H1 (cell line): Measurements from ENCODE around the gene SNHG17.

ENCODE experiments used
- CBX8 ChIP-seq: fragments of 300-800, 300-1000 bp; sonication (generic); IDR thresholded peaks from 2 replicates; pipeline ENCODE4 v1.7.1; 2016; ENCODE audit warnings: low read depth, low read length, borderline replicate concordance
- EP300 ChIP-seq, 2 experiments: IDR thresholded peaks; 1 replicate in 1 of 2; 2 replicates in 1 of 2; pipeline ENCODE4 v1.6.1; 2011 to 2012; ENCODE audit warnings: low read depth in 2 of 2, low read length in 2 of 2, mild to moderate bottlenecking in 2 of 2, borderline replicate concordance in 1 of 2, inconsistent platforms in 1 of 2, moderate library complexity in 1 of 2
- EZH2 ChIP-seq: fragments of 200-600 bp; sonication (generic); IDR thresholded peaks from 2 replicates; pipeline ENCODE4 v1.7.1; 2012; ENCODE audit warnings: low read depth, mild to moderate bottlenecking, moderate library complexity, low read length, inconsistent platforms; ENCODE audit not compliant: severe bottlenecking
- JUND ChIP-seq: IDR thresholded peaks from 2 replicates; pipeline ENCODE4 v1.6.1; 2011; ENCODE audit warnings: mild to moderate bottlenecking, improper control_type of control experiment, low read length
- NRF1 ChIP-seq: IDR thresholded peaks from 2 replicates; pipeline ENCODE4 v1.6.1; 2011; ENCODE audit warnings: mild to moderate bottlenecking, low read depth, low read length, improper control_type of control experiment
- TAF1 ChIP-seq: IDR thresholded peaks from 2 replicates; pipeline ENCODE4 v1.6.1; 2011; ENCODE audit warnings: mild to moderate bottlenecking, low read depth, low read length
- ZNF274 ChIP-seq: IDR thresholded peaks from 2 replicates; pipeline ENCODE4 v1.7.0; 2012; ENCODE audit warnings: low read length, borderline replicate concordance; ENCODE audit errors: extremely low read depth
- TF ChIP-seq, protein P1 (sequence below), 3 experiments: IDR thresholded peaks; 1 replicate in 2 of 3; 2 replicates in 1 of 3; pipeline versions ENCODE4 v1.5.1 to v1.6.1; 2011; ENCODE audit warnings: low read length in 3 of 3, mild to moderate bottlenecking in 3 of 3, inconsistent platforms in 2 of 3, low read depth in 1 of 3, moderate library complexity in 1 of 3; ENCODE audit not compliant: insufficient read depth in 1 of 3; ENCODE audit errors: control extremely low read depth in 1 of 3
- TF ChIP-seq, protein P2 (sequence below): IDR thresholded peaks from 2 replicates; pipeline ENCODE4 v1.6.1; 2011; ENCODE audit warnings: low read depth, mild to moderate bottlenecking, low read length; ENCODE audit not compliant: insufficient read depth
- TF ChIP-seq, protein P3 (sequence below): IDR thresholded peaks from 2 replicates; pipeline ENCODE4 v1.6.1; 2012; ENCODE audit warnings: inconsistent platforms

DNA sequence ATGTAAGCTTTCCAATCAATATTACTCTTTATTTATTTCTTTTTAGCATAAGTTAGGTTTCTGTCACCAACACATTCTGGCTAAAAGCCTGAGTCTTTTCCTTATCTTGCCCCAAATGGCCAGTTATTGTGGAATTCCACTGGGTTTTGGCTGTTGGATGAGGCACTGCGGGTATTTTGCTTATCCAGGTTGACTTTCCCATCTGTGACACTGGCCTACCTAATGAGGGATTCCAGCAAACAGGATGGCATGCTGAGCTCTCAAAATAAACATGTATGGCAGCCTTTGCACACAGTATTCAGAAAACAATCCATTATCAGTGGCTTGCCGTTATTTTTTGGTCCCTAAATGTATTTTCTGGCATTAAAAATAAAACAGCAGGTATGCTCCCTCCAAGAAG lies 31.0 kb upstream of the SNHG17 start:
- TF ChIP-seq EP300 (IDR thresholded peaks at IDR 0.05; ENCODE audit: borderline replicate concordance in 1 of 2, low read depth in 2 of 2, low read length in 2 of 2) (no peak), EZH2 (no peak), JUND (no peak), ZNF274 (no peak), CBX8 (no peak), TAF1 (no peak), NRF1 (no peak)
- TF ChIP-seq, protein P1, sequence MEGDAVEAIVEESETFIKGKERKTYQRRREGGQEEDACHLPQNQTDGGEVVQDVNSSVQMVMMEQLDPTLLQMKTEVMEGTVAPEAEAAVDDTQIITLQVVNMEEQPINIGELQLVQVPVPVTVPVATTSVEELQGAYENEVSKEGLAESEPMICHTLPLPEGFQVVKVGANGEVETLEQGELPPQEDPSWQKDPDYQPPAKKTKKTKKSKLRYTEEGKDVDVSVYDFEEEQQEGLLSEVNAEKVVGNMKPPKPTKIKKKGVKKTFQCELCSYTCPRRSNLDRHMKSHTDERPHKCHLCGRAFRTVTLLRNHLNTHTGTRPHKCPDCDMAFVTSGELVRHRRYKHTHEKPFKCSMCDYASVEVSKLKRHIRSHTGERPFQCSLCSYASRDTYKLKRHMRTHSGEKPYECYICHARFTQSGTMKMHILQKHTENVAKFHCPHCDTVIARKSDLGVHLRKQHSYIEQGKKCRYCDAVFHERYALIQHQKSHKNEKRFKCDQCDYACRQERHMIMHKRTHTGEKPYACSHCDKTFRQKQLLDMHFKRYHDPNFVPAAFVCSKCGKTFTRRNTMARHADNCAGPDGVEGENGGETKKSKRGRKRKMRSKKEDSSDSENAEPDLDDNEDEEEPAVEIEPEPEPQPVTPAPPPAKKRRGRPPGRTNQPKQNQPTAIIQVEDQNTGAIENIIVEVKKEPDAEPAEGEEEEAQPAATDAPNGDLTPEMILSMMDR (IDR thresholded peaks at IDR 0.05; ENCODE audit: control extremely low read depth in 1 of 3, insufficient read depth in 1 of 3, low read depth in 1 of 3, low read length in 3 of 3), result no peak
- TF ChIP-seq, protein P2, sequence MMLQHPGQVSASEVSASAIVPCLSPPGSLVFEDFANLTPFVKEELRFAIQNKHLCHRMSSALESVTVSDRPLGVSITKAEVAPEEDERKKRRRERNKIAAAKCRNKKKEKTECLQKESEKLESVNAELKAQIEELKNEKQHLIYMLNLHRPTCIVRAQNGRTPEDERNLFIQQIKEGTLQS, result no peak
- TF ChIP-seq, protein P3, sequence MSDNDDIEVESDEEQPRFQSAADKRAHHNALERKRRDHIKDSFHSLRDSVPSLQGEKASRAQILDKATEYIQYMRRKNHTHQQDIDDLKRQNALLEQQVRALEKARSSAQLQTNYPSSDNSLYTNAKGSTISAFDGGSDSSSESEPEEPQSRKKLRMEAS, result no peak
